ENCODE measurements around the gene SYNE3.
A peak's percentile ranks its signal among the peaks of the same experiment; 100 is the strongest.

SYNE3 gene

DNA sequence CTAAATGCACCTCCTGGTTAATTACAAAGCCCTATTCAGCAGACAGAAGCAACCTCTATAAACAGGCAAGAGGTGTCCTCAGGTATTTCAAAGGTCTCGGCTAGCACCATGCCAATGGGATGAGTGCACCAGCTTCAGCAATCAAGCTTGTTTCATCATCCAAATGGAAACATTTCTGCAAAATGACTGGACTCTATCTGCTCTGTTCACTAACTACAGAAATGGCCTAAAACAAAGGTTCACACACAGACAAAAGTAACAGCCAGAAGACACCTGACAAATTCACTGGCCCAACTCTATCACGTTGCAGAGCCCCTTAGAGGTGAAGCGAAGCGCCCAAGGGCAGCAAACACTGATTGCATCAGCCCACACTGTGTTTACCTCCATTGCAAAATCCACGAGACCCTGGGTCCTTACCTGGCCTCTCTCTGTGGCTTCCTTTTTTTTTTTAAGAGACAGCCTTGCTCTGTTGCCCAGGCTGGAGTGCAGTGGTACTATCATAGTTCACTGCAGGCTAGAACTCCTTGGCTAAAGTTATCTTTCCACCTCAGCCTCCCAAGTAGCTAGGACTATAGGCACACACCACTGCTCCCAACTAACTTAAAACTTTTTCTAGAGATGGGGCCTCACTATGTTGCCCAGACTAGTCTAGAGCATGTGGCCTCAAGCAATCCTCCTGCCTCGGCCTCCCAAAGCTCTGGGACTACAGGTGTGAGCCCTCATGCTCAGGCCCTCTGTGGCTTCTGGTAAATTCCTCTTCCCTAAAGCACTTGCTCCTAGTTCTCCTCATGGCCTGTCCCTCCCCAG, 8.5 kb upstream of the SYNE3 start:
- in situ Hi-C loops (cut with MboI; ENCODE audit: low sequenced_read_pairs), result no loop called here
- no peaks in the 10 kb centered on the region for H3K9me3 ChIP-seq
- no peak overlapping the region for H3K4me3 ChIP-seq
- no peaks in the 10 kb centered on the region for H3K36me3 ChIP-seq (replicated peaks)
- H3K27me3 ChIP-seq (ENCODE audit: low read depth), result no peaks in the 10 kb centered on the region
- DNase-seq (ENCODE audit: low spot score in 2 of 2), result no peak
- H3K4me1 ChIP-seq, result no peaks in the 10 kb centered on the region

DNA sequence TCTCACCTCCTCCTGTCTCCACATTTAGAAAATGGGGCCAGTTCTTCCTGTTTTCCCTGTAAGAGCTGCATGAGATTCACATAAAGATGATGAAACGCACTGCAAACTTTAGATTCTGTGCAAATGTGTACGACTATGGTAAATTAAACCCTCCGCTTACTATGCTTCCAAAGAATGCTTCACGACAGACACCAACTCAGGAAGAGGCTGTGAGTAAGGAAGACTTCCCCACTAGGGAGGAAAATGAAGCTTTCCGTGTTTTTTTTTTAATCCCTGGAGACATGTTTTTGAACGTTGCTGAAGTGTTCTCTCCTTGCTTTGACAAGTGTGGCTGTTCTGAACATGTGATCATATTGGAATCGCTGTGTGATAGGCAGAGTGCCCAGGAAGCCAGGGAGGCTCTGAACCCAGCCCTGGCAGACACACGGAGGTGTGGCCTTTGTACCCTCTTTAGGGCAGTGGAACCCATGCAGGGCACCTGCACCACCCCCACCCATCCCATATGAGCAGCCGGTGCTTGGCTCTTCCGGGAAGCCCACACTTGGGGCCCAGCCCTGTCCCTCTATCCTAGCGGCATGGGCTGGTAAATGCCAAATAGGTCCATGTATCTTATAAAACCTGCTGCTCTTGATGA, 7.5 kb upstream of the SYNE3 start:
- in situ Hi-C loops (cut with MboI; ENCODE audit: low sequenced_read_pairs), result no loop called here
- H3K9me3 ChIP-seq, result no peaks in the 10 kb centered on the region
- no peaks in the 10 kb centered on the region for H3K27me3 ChIP-seq (ENCODE audit: low read depth)
- peak in 1 of 2 experiments; percentile 43 for DNase-seq (ENCODE audit: low spot score in 2 of 2)
- H3K4me1 ChIP-seq, result no peaks in the 10 kb centered on the region
- H3K4me3 ChIP-seq, result no peak overlapping the region
- H3K36me3 ChIP-seq (replicated peaks), result no peaks in the 10 kb centered on the region

- H3K4me3 ChIP-seq, result no peak overlapping the region
Measured at GRCh38 chr14:95523051-95523814, 6.8 kb upstream of the SYNE3 start.

GRCh38 chr14:95522556-95522955, 6.1 kb upstream of the SYNE3 start:
- DNase-seq (ENCODE audit: low spot score in 2 of 2), result no peak
- Histone ChIP-seq H3K9me3 (no peaks in the 10 kb centered on the region), H3K4me3 (no peak overlapping the region), H3K27me3 (ENCODE audit: low read depth) (no peaks in the 10 kb centered on the region), H3K36me3 (replicated peaks) (no peaks in the 10 kb centered on the region), H3K4me1 (no peaks in the 10 kb centered on the region)
- in situ Hi-C loops (cut with MboI; ENCODE audit: low sequenced_read_pairs), result no loop called here

More at GRCh38 chr14:95523051-95523814, 6.8 kb upstream of the SYNE3 start:
- DNase-seq (ENCODE audit: low spot score in 2 of 2), result no peak
- Histone ChIP-seq H3K36me3 (replicated peaks) (no peaks in the 10 kb centered on the region), H3K4me1 (no peaks in the 10 kb centered on the region), H3K9me3 (no peaks in the 10 kb centered on the region), H3K27me3 (ENCODE audit: low read depth) (no peaks in the 10 kb centered on the region)
- in situ Hi-C loops (cut with MboI; ENCODE audit: low sequenced_read_pairs), result no loop called here

DNA sequence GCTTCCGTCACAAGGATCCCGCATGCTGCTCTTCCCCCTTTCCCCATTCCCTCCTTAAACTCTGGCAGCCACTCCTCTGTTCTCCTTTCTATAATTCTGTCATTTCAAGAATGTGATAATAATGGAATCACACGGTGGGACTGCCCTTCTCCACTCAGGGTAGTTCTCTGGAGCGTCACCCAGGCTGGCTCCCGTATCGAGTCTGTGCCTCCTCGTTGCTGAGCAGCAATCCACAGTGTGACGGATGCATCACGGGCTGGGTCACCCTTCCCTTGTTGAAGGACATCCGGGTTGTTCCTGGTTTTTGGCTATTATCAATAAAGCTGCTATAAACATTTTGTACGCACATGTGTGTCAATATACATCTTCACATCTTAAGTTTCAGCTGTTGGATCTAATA, 5.7 kb upstream of the SYNE3 start:
- Histone ChIP-seq H3K9me3 (no peaks in the 10 kb centered on the region), H3K27me3 (ENCODE audit: low read depth) (no peaks in the 10 kb centered on the region), H3K4me3 (no peak overlapping the region), H3K4me1 (no peaks in the 10 kb centered on the region), H3K36me3 (replicated peaks) (no peaks in the 10 kb centered on the region)
- in situ Hi-C loops (cut with MboI; ENCODE audit: low sequenced_read_pairs), result no loop called here
- DNase-seq (ENCODE audit: low spot score in 2 of 2), result no peak

DNA sequence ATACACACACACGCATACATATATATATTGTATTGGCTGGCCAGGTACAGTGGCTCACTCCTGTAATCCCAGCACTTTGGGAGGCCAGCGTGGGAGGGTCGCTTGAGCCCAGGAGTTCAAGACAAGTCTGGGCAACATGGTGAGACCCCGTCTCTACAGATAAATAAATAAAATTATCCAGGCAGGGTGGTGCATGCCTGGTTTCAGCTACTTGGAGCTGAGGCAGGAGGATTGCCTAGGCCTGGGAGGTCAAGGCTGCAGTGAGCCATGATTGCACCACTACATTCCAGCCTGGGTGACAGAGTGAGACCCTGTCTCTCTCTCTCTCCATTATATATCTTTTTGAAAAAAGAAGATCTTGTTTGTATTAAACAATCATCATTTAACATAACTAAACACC, 4.6 kb upstream of the SYNE3 start:
- H3K4me3 ChIP-seq, result no peak overlapping the region
- H3K27me3 ChIP-seq (ENCODE audit: low read depth), result no peaks in the 10 kb centered on the region
- no peaks in the 10 kb centered on the region for H3K4me1 ChIP-seq
- no peaks in the 10 kb centered on the region for H3K36me3 ChIP-seq (replicated peaks)
- no peaks in the 10 kb centered on the region for H3K9me3 ChIP-seq
- no peak for DNase-seq (ENCODE audit: low spot score in 2 of 2)
- in situ Hi-C loops (cut with MboI; ENCODE audit: low sequenced_read_pairs), result no loop called here

DNA sequence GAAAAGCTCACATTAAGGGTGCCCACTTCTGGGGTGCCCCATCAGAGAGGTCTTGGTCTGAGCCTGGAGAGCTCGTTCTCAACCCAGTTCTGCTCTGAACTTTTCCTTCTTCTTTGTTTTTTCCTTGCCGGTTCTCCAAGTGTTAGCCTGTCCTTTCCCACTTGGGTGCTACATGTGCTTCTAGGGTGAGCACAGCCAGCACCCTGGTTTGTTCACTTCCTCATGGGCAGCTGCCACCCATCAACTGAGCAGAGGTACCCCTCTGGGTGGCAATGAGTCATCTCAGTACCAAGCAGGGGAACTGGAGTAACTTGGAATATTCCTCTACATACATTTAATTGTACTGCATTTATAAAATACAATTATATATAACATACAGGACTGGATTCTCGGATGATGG, 3.9 kb upstream of the SYNE3 start:
- no peaks in the 10 kb centered on the region for H3K9me3 ChIP-seq
- no peaks in the 10 kb centered on the region for H3K4me1 ChIP-seq
- in situ Hi-C loops (cut with MboI; ENCODE audit: low sequenced_read_pairs), result no loop called here
- H3K36me3 ChIP-seq (replicated peaks), result no peaks in the 10 kb centered on the region
- no peaks in the 10 kb centered on the region for H3K27me3 ChIP-seq (ENCODE audit: low read depth)
- no peak overlapping the region for H3K4me3 ChIP-seq
- DNase-seq (ENCODE audit: low spot score in 2 of 2), result no peak

- in situ Hi-C loops (cut with MboI; ENCODE audit: low sequenced_read_pairs), result no loop called here
Measured at GRCh38 chr14:95519699-95520098, 3.2 kb upstream of the SYNE3 start.

DNA sequence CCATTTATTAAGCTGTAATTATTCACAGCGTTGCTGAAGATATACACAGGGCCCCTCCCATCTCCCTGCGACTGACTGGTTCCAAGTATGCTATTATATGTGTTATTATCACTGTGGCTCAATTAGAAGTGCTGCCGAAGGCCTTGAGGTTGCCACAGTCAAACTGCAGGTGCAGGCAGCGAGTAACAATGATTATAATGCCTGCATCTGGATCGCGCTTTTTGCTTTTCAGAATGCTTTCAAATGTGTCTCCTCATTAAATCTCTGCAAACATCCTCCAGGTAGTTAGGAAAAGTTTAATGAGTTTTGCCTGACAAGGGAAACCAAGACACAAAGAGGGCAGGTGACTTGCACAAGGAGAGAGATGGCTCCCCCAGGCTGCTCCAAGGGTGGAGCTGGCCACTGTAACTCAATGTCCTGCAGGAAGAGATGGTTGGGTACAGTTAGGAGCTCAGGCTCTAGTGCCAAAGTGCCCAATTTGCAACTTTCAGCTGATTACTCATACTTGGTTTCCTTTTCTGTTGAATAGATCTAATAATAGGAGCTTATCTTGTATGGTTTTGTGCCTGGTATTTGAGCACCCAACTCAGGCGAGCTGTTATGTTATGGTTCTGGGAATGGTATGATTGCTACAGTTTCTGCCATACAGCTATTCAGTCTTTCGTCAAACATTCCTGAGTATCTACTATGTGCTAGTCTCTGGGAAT, 1.7 kb upstream of the SYNE3 start:
- Histone ChIP-seq H3K9me3 (no peaks in the 10 kb centered on the region), H3K4me1 (no peaks in the 10 kb centered on the region), H3K27me3 (ENCODE audit: low read depth) (no peaks in the 10 kb centered on the region), H3K4me3 (no peak overlapping the region), H3K36me3 (replicated peaks) (no peaks in the 10 kb centered on the region)
- DNase-seq (ENCODE audit: low spot score in 2 of 2), result no peak
- in situ Hi-C loops (cut with MboI; ENCODE audit: low sequenced_read_pairs), result no loop called here

More at GRCh38 chr14:95519699-95520098, 3.2 kb upstream of the SYNE3 start:
- Histone ChIP-seq H3K27me3 (ENCODE audit: low read depth) (no peaks in the 10 kb centered on the region), H3K9me3 (no peaks in the 10 kb centered on the region), H3K4me3 (no peak overlapping the region), H3K4me1 (no peaks in the 10 kb centered on the region), H3K36me3 (replicated peaks) (no peaks in the 10 kb centered on the region)
- DNase-seq (ENCODE audit: low spot score in 2 of 2), result no peak

- Histone ChIP-seq H3K4me1 (no peaks in the 10 kb centered on the region), H3K27me3 (ENCODE audit: low read depth) (no peaks in the 10 kb centered on the region), H3K4me3 (peak overlapping the region; percentile 35), H3K36me3 (replicated peaks) (no peaks in the 10 kb centered on the region), H3K9me3 (no peaks in the 10 kb centered on the region)
- in situ Hi-C loops (cut with MboI; ENCODE audit: low sequenced_read_pairs), result no loop called here
- peak; percentile 46 to 81 for DNase-seq (ENCODE audit: low spot score in 2 of 2)
Measured at GRCh38 chr14:95515596-95516552, 576 bp downstream of the SYNE3 start.

GRCh38 chr14:95515080-95515489, 1.4 kb downstream of the SYNE3 start:
- Histone ChIP-seq H3K27me3 (ENCODE audit: low read depth) (no peaks in the 10 kb centered on the region), H3K9me3 (no peaks in the 10 kb centered on the region), H3K4me1 (no peaks in the 10 kb centered on the region), H3K36me3 (replicated peaks) (no peaks in the 10 kb centered on the region), H3K4me3 (no peak overlapping the region)
- DNase-seq (ENCODE audit: low spot score in 2 of 2), result no peak
- in situ Hi-C loops (cut with MboI; ENCODE audit: low sequenced_read_pairs), result no loop called here

DNA sequence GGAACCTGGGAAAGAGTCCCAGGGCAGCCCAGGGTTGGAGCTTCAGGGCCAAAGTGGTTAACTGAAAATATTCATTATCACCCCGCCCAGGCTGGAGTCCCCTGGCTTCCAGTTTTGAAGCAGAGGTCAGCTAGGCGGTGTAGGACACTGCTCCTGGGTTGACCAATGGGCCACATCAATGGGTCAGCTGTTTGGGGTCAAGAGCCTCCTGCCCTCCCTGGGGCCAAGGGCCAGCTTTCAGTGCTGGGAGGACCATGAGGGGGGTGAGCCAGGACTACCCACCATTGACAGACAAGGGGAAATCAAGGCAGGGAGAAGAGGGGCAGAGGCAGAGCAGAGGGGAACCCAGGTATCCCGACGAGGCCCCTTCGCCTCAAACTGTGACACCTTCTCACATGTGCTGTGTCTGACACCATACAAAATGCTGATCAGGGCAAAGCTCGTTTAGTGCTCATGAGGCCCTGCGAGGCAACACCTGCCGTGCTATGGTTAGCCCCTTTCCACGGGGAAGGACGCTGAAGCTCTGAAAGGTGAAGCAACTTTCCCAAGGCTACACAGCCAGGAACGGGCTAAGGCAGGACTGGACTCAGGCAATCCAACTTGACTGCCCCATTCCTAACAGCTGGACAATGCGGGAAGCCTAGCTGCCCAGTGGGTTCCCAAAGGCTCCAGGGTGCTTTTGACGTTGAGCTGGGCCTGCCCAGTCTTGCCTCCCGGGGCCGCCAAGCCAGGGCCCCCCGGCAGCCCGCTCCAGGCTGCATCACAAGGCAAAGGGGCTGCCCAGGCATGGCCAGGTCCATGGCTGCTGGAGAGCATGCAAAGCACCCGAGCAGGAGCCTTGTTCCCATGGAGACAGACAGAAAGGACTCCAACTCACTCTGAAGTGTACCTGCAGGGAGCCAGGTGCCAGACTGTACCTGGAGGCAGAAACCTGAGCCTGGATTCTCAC, 2.0 kb downstream of the SYNE3 start:
- H3K27me3 ChIP-seq (ENCODE audit: low read depth), result no peaks in the 10 kb centered on the region
- no peaks in the 10 kb centered on the region for H3K4me1 ChIP-seq
- H3K36me3 ChIP-seq (replicated peaks), result no peaks in the 10 kb centered on the region
- no peak overlapping the region for H3K4me3 ChIP-seq
- no peaks in the 10 kb centered on the region for H3K9me3 ChIP-seq
- in situ Hi-C loops (cut with MboI; ENCODE audit: low sequenced_read_pairs), result no loop called here
- no peak for DNase-seq (ENCODE audit: low spot score in 2 of 2)
